SIG-M5 (cell line): ENCODE results near the gene ADAMTS3.

Experiments
- DNase-seq: peaks from one replicate; lab custom pipeline; 2025; lab: John Stamatoyannopoulos, UW

ADAMTS3 gene

GRCh38 chr4:72405417-72405816, 163.6 kb downstream of the ADAMTS3 start:
- no peak for DNase-seq

- DNase-seq = no peak
Measured at GRCh38 chr4:72397314-72397713, 171.7 kb downstream of the ADAMTS3 start.

- no peak for DNase-seq
Measured at GRCh38 chr4:72394012-72394663, 174.9 kb downstream of the ADAMTS3 start.

GRCh38 chr4:72391281-72391680, 177.7 kb downstream of the ADAMTS3 start:
- DNase-seq = no peak

GRCh38 chr4:72390409-72390808, 178.6 kb downstream of the ADAMTS3 start:
- DNase-seq = no peak

- DNase-seq = no peak
Measured at GRCh38 chr4:72388521-72388920, 180.5 kb downstream of the ADAMTS3 start.

GRCh38 chr4:72387959-72388358, 181.1 kb downstream of the ADAMTS3 start:
- DNase-seq = no peak

- no peak for DNase-seq
Measured at GRCh38 chr4:72383439-72383838, 185.6 kb downstream of the ADAMTS3 start.

- no peak for DNase-seq
Measured at GRCh38 chr4:72378901-72379300, 190.1 kb downstream of the ADAMTS3 start.

GRCh38 chr4:72377491-72378194, 191.4 kb downstream of the ADAMTS3 start:
- DNase-seq = no peak

GRCh38 chr4:72376901-72377300, 192.1 kb downstream of the ADAMTS3 start:
- DNase-seq = no peak

GRCh38 chr4:72375073-72375736, 193.8 kb downstream of the ADAMTS3 start:
- DNase-seq = no peak

- DNase-seq = no peak
Measured at GRCh38 chr4:72374159-72374558, 194.9 kb downstream of the ADAMTS3 start.

GRCh38 chr4:72366601-72367000, 202.4 kb downstream of the ADAMTS3 start:
- DNase-seq = no peak

- no peak for DNase-seq
Measured at GRCh38 chr4:72365981-72366380, 203.0 kb downstream of the ADAMTS3 start.

- DNase-seq = no peak
Measured at GRCh38 chr4:72365016-72365415, 204.0 kb downstream of the ADAMTS3 start.

- DNase-seq = no peak
Measured at GRCh38 chr4:72360075-72360474, 208.9 kb downstream of the ADAMTS3 start.

GRCh38 chr4:72358483-72358882, 210.5 kb downstream of the ADAMTS3 start:
- no peak for DNase-seq

GRCh38 chr4:72357908-72358307, 211.1 kb downstream of the ADAMTS3 start:
- no peak for DNase-seq

- no peak for DNase-seq
Measured at GRCh38 chr4:72352711-72353110, 216.3 kb downstream of the ADAMTS3 start.

- no peak for DNase-seq
Measured at GRCh38 chr4:72351521-72351920, 217.5 kb downstream of the ADAMTS3 start.

- DNase-seq = no peak
Measured at GRCh38 chr4:72348701-72349100, 220.3 kb downstream of the ADAMTS3 start.

GRCh38 chr4:72344418-72344817, 224.6 kb downstream of the ADAMTS3 start:
- DNase-seq = no peak
